HepG2 (cell line): ENCODE data around the gene MCM3AP. TPM values are rescaled to one million over a fixed set of nuclear protein-coding genes. Genes with fewer than 3 reads are reported as not detected.

ENCODE experiments used
- ATAC-seq: fragments of 200-7000 bp; cut with Tn5 transposase; 3 replicates; pipeline ENCODE4 v1.9.1; 2020; ENCODE audit warnings: mild to moderate bottlenecking, moderate library complexity
- BruUV-seq: library from RNA; stranded (reverse); fragments of 400-500 nt; replicated peaks from 2 replicates; lab custom pipeline; 2021; lab: Mats Ljungman, UMichigan
- CTCF ChIA-PET: fragments of 300-600 bp; formaldehyde crosslinking; extraction: SDS; loops from one replicate; lab custom pipeline; 2021; ENCODE audit warnings: low total read pairs, inconsistent platforms, low intra/inter-chr PET ratio; lab: Yijun Ruan, JAX
- POLR2A ChIA-PET: fragments of 350-600 bp; sonication (Branson Sonifier 250); formaldehyde crosslinking; loops from one replicate; lab custom pipeline; 2020; ENCODE audit warnings: antibody characterized with exemption, inconsistent platforms; lab: Yijun Ruan, JAX
- DNase-seq: peaks from one replicate; pipeline ENCODE4 v3.0.0-alpha.2; 2015; ENCODE audit warnings: low spot score
- FAIRE-seq: peaks from 3 replicates; lab custom pipeline; 2011; peaks lifted over from hg19 to GRCh38; lab: Jason Lieb, UNC
- H2AFZ ChIP-seq: one replicate; pipeline ENCODE4 v1.6.1; 2011; ENCODE audit warnings: low read length, inconsistent platforms
- H3K27ac ChIP-seq: fragments of 300-600 bp; 3 replicates; pipeline ENCODE4 v1.8.0; 2011; ENCODE audit warnings: mixed run types, mild to moderate bottlenecking, mixed read lengths, low read length, inconsistent platforms; ENCODE audit not compliant: insufficient read depth; ENCODE audit errors: extremely low read length
- H3K27me3 ChIP-seq, 2 experiments: fragments of 200-600 bp in 1 of 2; 2 replicates in 1 of 2; 3 replicates in 1 of 2; pipeline versions ENCODE4 v1.6.0 to v1.8.0; 2011; ENCODE audit warnings: low read length in 2 of 2, mild to moderate bottlenecking in 2 of 2, moderate library complexity in 2 of 2, inconsistent platforms in 1 of 2; ENCODE audit not compliant: insufficient read depth in 2 of 2, control insufficient read depth in 1 of 2
- H3K36me3 ChIP-seq, 2 experiments: fragments of 200-600 bp in 1 of 2; replicated peaks in 1 of 2; 2 replicates in 1 of 2; 3 replicates in 1 of 2; pipeline versions ENCODE4 v1.5.1 to v1.8.0; 2011; ENCODE audit warnings: low read length in 2 of 2, inconsistent platforms in 1 of 2; ENCODE audit not compliant: insufficient read depth in 2 of 2, control insufficient read depth in 1 of 2
- H3K4me1 ChIP-seq: 2 replicates; pipeline ENCODE4 v1.5.1; 2012; ENCODE audit warnings: low read length, inconsistent platforms; ENCODE audit not compliant: insufficient read depth
- H3K4me2 ChIP-seq: 2 replicates; pipeline ENCODE4 v1.6.0; 2011; ENCODE audit warnings: low read depth, low read length, inconsistent platforms
- H3K4me3 ChIP-seq, 3 experiments: fragments of 200-600 bp in 1 of 3; sonication (generic), shearing (Covaris generic) in 1 of 3; replicated peaks in 1 of 3; 2 replicates each; pipeline ENCODE4 v1.5.1; 2011 to 2016; ENCODE audit warnings: low read length in 3 of 3, inconsistent platforms in 2 of 3, low read depth in 2 of 3, mild to moderate bottlenecking in 2 of 3, control low read depth in 1 of 3, mixed read lengths in 1 of 3; ENCODE audit not compliant: insufficient read depth in 1 of 3
- H3K79me2 ChIP-seq: one replicate; pipeline ENCODE4 v1.6.1; 2011; ENCODE audit warnings: low read length, inconsistent platforms; ENCODE audit not compliant: insufficient read depth
- H3K9ac ChIP-seq: 2 replicates; pipeline ENCODE4 v1.6.0; 2011; ENCODE audit warnings: mild to moderate bottlenecking, low read depth, low read length, inconsistent platforms; ENCODE audit not compliant: insufficient read depth
- H3K9me3 ChIP-seq: 2 replicates; pipeline ENCODE4 v1.5.1; 2012; ENCODE audit warnings: mild to moderate bottlenecking, low read length
- H4K20me1 ChIP-seq: 2 replicates; pipeline ENCODE4 v1.6.0; 2011; ENCODE audit warnings: inconsistent platforms, mild to moderate bottlenecking, low read length, moderate library complexity; ENCODE audit not compliant: insufficient read depth
- ATRX ChIP-seq: sonication (generic); formaldehyde crosslinking; IDR thresholded peaks from 2 replicates; pipeline ENCODE4 v1.4.0; 2020; ENCODE audit warnings: missing genetic modification reagents, borderline replicate concordance
- CERS6 ChIP-seq: sonication (generic); formaldehyde crosslinking; IDR thresholded peaks from 2 replicates; pipeline ENCODE4 v1.5.0; 2020; ENCODE audit warnings: missing genetic modification reagents
- GATAD1 ChIP-seq: IDR thresholded peaks from 2 replicates; pipeline ENCODE4 v1.6.1; 2016; ENCODE audit warnings: missing genetic modification reagents, missing compliant biosample characterization
- HCFC1 ChIP-seq: fragments of 150-350 bp; IDR thresholded peaks from 2 replicates; pipeline ENCODE4 v1.6.1; 2014; ENCODE audit warnings: low read depth, low read length
- HDAC1 ChIP-seq: sonication (generic); formaldehyde crosslinking; IDR thresholded peaks from 2 replicates; pipeline ENCODE4 v1.5.1; 2020; ENCODE audit warnings: mild to moderate bottlenecking, missing genetic modification reagents
- MTA1 ChIP-seq: sonication (generic); formaldehyde crosslinking; IDR thresholded peaks from 2 replicates; pipeline ENCODE4 v1.4.0; 2020; ENCODE audit warnings: missing genetic modification reagents, mild to moderate bottlenecking, borderline replicate concordance
- NR2F6 ChIP-seq, 2 experiments: IDR thresholded peaks; 2 replicates each; pipeline ENCODE4 v1.6.1; 2016; ENCODE audit warnings: antibody characterized with exemption in 1 of 2, mild to moderate bottlenecking in 1 of 2
- PRDM10 ChIP-seq: sonication (generic); formaldehyde crosslinking; IDR thresholded peaks from 2 replicates; pipeline ENCODE4 v1.4.0; 2020; ENCODE audit warnings: low read depth, missing genetic modification reagents
- SP2 ChIP-seq: sonication (generic); formaldehyde crosslinking; IDR thresholded peaks from 2 replicates; pipeline ENCODE4 v1.5.1; 2020; ENCODE audit warnings: mild to moderate bottlenecking, missing genetic modification reagents
- THAP7 ChIP-seq: sonication (generic); formaldehyde crosslinking; IDR thresholded peaks from 2 replicates; pipeline ENCODE4 v1.8.1; 2023; ENCODE audit warnings: mild to moderate bottlenecking, missing genetic modification reagents
- USF2 ChIP-seq, 2 experiments: sonication (generic) in 1 of 2; formaldehyde crosslinking in 1 of 2; IDR thresholded peaks; 2 replicates each; pipeline versions ENCODE4 v1.5.1 to v1.6.1; 2011 to 2020; ENCODE audit warnings: borderline replicate concordance in 1 of 2, low read depth in 1 of 2, low read length in 1 of 2, mild to moderate bottlenecking in 1 of 2, missing genetic modification reagents in 1 of 2, moderate library complexity in 1 of 2
- ZFAT ChIP-seq: sonication (generic); formaldehyde crosslinking; conservative IDR thresholded peaks from 2 replicates; pipeline ENCODE4 v1.8.1; 2023; ENCODE audit warnings: missing genetic modification reagents, inconsistent platforms
- ZFYVE20 ChIP-seq: sonication (generic); formaldehyde crosslinking; IDR thresholded peaks from 2 replicates; pipeline ENCODE4 v1.8.0; 2023; ENCODE audit warnings: low read depth, mild to moderate bottlenecking, moderate library complexity, missing genetic modification reagents, borderline replicate concordance
- ZNF335 ChIP-seq: sonication (generic); formaldehyde crosslinking; IDR thresholded peaks from 2 replicates; pipeline ENCODE4 v1.4.0; 2020; ENCODE audit warnings: missing genetic modification reagents
- ZNF639 ChIP-seq: conservative IDR thresholded peaks from 2 replicates; pipeline ENCODE4 v1.6.1; 2018; ENCODE audit warnings: missing genetic modification reagents
- ZSCAN25 ChIP-seq: sonication (generic); formaldehyde crosslinking; IDR thresholded peaks from 2 replicates; pipeline ENCODE4 v1.8.0; 2022; ENCODE audit warnings: mild to moderate bottlenecking, missing genetic modification reagents
- WGBS: methylation state at CpG from one replicate; pipeline ENCODE4 v1.1.6; 2017; ENCODE audit warnings: low lambda C conversion rate; 5-methylcytosine and 5-hydroxymethylcytosine counted together
- in situ Hi-C: cut with HindIII; loops from 2 replicates; pipeline ENCODE4 v1.10.0; 2017; ENCODE audit warnings: low pct_unique_long_range_greater_than_20kb; ENCODE audit not compliant: extremely low pct_ligation_motif_present
- intact Hi-C: fragments of 100-400 bp; cut with micrococcal nuclease; formaldehyde crosslinking; loops from one replicate; pipeline ENCODE4 v1.10.0; 2022; ENCODE audit not compliant: unreplicated experiment
- polyA plus RNA-seq, 8 experiments: library from polyadenylated mRNA; depleted of rRNA in 3 of 8; stranded (reverse) in 7 of 8; unstranded in 1 of 8; fragments of >200 nt; fragmentation: Illumina TruSeq in 4 of 8; extraction: Trizol in 4 of 8; gene quantifications; 2 replicates each; pipeline versions ENCODE4 v1.2.1 to v1.2.3, GENCODE V29; 2011 to 2016; ENCODE audit warnings: low read depth in 4 of 8, missing spikeins in 1 of 8, mixed read lengths in 1 of 8; ENCODE audit not compliant: insufficient read depth in 1 of 8
- total RNA-seq, 5 experiments: library from RNA; depleted of rRNA; stranded (reverse); fragments of >200 nt; fragmentation: Illumina TruSeq; extraction: Trizol; gene quantifications; 2 replicates each; pipeline ENCODE4 v1.2.3, GENCODE V29; 2016; ENCODE audit warnings: low read depth in 1 of 5

MCM3AP gene
- total and polyA plus RNA-seq, 2 of the 13 experiments (the other 11 are each of a cell fraction or from before 2014, with no cell fraction given): 27.0 to 54.7 TPM

GRCh38 chr21:46244602-46245001 lies 40.8 kb downstream of the MCM3AP start:
- in situ Hi-C loops: no loop called here
- Histone ChIP-seq H3K27ac (no peak overlapping the region), H2AFZ (no peak overlapping the region), H4K20me1 (no peaks in the 10 kb centered on the region; the same call in 1 of the 2 replicates), H3K4me3 (no peak overlapping the region), H3K9me3 (no peaks in the 10 kb centered on the region), H3K79me2 (no peaks in the 10 kb centered on the region), H3K4me1 (no peaks in the 10 kb centered on the region), H3K9ac (no peak overlapping the region), H3K4me2 (no peak overlapping the region), H3K27me3 (no peaks in the 10 kb centered on the region), H3K36me3 (peaks cover 47 to 89% of the 10 kb centered on the region in 2 experiments)
- ATAC-seq (peak; percentile 13; the same call in 1 of the 3 replicates), DNase-seq (no peak), FAIRE-seq (no peak)
- ChIA-PET CTCF (no interaction called here), POLR2A (no interaction called here)
- intact Hi-C loops: no loop called here
- WGBS: 100% methylated on average over 1 of the region's 8 CpGs
- BruUV-seq: no TSS peak
- TF ChIP-seq ATRX (no peak), ZNF335 (CRISPR knock-in tag) (no peak), NR2F6 (IDR thresholded peaks at IDR 0.05) (no peak), NR2F6 (CRISPR knock-in tag; IDR thresholded peaks at IDR 0.05) (no peak), USF2 (IDR thresholded peaks at IDR 0.05; ENCODE audit: low read depth, low read length) (no peak), USF2 (CRISPR knock-in tag; IDR thresholded peaks at IDR 0.05; ENCODE audit: borderline replicate concordance) (no peak), ZSCAN25 (CRISPR knock-in tag) (no peak), ZFYVE20 (CRISPR knock-in tag) (no peak), SP2 (no peak), HDAC1 (CRISPR knock-in tag) (no peak), HCFC1 (no peak), MTA1 (CRISPR knock-in tag) (no peak), ZNF639 (CRISPR knock-in tag) (no peak), CERS6 (CRISPR knock-in tag) (no peak), PRDM10 (no peak), ZFAT (CRISPR knock-in tag) (no peak), GATAD1 (CRISPR knock-in tag) (no peak), THAP7 (CRISPR knock-in tag) (no peak)
